ENCODE results near the gene WDFY3.

WDFY3 gene

DNA sequence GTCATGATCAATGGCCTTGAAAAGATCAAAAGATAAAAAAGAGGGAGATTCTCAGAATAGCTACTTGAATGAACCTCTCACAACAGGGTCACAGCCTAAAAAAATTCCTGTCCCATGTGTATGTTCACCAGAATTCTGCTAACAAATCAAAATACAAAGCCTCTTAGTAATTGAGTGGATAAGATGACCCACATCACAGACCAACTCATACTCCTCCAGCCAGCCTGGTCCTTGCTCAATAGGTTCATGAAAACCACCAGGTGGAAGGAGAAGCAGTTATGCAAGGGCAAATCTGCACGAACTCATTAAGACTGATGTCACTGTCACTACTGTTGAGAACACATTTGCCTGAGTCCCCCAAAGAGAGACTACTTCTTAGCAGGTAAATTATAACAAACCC lies 21.5 kb downstream of the WDFY3 start:
- DNase-seq: no peak

GRCh38 chr4:84940960-84941359 lies 25.5 kb downstream of the WDFY3 start:
- DNase-seq: no peak

DNA sequence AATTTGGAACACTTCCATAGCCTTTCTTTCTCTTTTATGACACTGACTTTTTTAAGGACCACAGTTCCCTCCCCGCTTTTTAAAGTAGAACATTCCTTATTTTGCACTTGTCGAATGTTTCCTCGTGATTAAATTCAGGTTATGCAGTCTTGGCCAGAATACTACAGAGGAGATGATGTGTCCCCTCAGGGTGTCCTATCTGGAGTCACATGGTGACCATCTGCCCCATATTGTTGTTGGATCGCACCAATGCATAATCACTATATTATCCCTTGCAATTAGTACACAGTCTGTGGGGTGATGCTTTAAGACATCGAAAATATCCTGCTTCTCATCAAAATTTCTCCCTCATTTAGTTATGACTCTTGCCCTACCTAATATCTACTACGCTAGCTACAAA lies 27.4 kb downstream of the WDFY3 start:
- no peak for DNase-seq

DNA sequence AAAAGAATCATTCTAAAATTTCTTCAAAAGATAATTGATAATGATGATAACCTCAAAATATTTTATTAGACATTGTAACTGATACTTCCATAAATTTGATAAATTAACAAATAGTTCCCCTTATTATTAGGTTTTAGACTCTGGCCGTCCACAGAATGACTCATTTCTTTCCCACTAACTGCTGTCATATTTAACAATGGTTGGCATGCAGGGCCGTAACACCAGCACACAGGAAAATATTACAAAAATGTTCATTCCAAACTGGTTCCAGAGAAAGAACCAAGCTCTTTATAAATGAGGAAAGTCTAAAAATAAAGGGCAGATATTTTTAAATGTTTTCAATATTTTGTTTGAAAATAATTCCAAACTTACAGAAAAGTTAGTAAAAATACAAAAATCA lies 28.2 kb downstream of the WDFY3 start:
- DNase-seq: no peak

- no peak for DNase-seq
Measured at GRCh38 chr4:84937381-84937977, 29.0 kb downstream of the WDFY3 start.

- no peak for DNase-seq
Measured at GRCh38 chr4:84936123-84936522, 30.4 kb downstream of the WDFY3 start.

- DNase-seq: no peak
Measured at GRCh38 chr4:84932462-84932861, 34.0 kb downstream of the WDFY3 start.

DNA sequence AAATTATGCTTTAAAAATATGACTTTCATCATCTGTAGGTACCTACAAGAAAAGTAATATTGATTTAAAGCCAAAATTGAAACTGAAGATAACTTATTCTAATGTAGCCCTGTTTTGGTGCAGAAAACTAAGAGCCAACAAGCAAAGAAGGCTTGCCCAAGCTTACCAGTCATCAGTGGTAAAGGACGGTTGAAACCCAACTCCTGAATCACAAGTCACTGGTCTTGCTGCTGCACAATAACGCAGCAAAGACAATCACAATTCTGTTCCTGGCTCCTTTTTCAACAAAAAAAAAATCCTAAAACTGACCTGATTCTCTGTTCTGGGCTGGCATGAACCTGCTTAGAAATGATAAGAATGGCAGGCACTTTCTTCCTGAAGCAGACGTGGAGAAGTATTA lies 34.5 kb downstream of the WDFY3 start:
- DNase-seq: no peak

GRCh38 chr4:84931274-84931673 lies 35.2 kb downstream of the WDFY3 start:
- no peak for DNase-seq

DNA sequence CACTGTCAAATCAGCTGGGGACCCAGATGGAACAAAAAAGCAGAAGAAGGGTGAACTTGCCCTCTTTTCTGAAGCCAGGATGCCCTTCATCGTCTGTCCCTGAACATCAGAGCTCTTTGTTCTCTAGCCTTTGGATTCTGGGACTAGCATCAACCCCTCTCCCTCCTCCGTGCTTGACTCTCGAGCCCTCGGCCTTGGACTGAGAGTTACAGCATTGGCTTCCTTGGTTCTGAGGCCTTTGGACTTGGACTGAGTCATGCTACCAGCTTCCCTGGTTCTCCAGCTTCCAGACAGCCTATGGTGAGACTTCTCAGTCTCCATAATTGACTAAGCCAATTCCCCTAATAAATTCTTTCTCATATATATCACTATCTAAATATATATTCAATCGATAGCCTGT lies 38.4 kb downstream of the WDFY3 start:
- no peak for DNase-seq

- no peak for DNase-seq
Measured at GRCh38 chr4:84927428-84927827, 39.1 kb downstream of the WDFY3 start.

DNA sequence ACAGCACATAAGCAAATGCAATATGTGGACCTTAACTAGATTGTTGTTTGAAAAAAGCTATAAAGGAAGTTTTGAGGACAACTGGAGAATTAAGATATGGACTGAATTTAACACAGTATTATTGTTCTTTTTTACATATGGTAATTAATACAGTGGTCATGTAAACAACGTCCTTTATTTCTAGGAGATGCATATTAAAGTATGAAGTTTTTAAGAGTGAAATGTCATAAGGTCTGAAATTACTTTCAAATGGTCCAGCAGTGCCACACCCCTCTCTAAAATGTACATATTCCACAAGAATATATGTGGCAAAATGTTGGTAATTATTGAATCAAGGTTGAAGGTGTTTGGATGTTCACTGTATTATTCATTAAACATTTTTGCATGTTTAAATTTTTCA lies 40.9 kb downstream of the WDFY3 start:
- DNase-seq: no peak

DNA sequence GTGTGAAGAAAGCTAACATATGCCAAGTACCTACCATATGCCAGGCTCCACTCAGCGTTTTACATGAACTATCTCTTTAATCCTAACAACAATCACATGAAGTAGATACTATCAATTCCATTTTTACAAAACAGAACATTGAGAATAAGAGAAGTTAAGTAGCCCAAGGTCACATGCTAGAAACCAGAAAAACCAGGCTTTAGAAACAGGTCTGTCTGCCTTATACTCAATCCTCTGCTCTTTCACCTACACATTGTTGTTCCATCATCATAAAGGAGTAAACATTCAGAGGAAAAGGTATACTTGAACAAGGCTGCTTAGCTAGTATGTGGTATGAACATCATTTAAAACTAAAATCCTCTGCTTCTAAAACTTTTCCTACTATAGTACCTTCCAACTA lies 42.1 kb downstream of the WDFY3 start:
- DNase-seq: no peak

DNA sequence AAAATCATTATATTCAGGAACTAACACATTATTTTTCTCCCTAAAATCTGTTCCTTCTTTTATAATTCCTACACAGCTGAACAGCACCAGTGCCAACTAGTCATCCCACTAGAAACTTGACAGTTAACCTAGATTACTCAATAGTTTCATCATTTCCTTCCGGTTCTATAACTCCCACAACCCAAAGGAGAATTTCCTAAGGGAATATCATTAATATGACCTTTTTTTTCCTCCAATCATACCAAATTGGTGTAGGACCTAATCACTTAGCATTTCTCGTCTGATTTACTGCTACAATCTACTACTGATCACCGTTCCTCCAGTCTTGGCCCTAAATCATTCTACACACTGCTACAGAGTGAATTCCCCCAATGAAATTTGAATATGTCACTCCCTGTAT lies 45.9 kb downstream of the WDFY3 start:
- no peak for DNase-seq

GRCh38 chr4:84917869-84918600 lies 48.5 kb downstream of the WDFY3 start:
- no peak for DNase-seq

- DNase-seq: no peak
Measured at GRCh38 chr4:84917086-84917821, 49.2 kb downstream of the WDFY3 start.

GRCh38 chr4:84916227-84916626 lies 50.3 kb downstream of the WDFY3 start:
- no peak for DNase-seq

GRCh38 chr4:84915396-84915780 lies 51.1 kb downstream of the WDFY3 start:
- no peak for DNase-seq

GRCh38 chr4:84914686-84915395 lies 51.6 kb downstream of the WDFY3 start:
- DNase-seq: no peak

- DNase-seq: no peak
Measured at GRCh38 chr4:84913176-84913575, 53.3 kb downstream of the WDFY3 start.

- DNase-seq: no peak
Measured at GRCh38 chr4:84912741-84913140, 53.7 kb downstream of the WDFY3 start.

GRCh38 chr4:84908876-84909275 lies 57.6 kb downstream of the WDFY3 start:
- no peak for DNase-seq

GRCh38 chr4:84907145-84907544 lies 59.3 kb downstream of the WDFY3 start:
- DNase-seq: no peak

DNA sequence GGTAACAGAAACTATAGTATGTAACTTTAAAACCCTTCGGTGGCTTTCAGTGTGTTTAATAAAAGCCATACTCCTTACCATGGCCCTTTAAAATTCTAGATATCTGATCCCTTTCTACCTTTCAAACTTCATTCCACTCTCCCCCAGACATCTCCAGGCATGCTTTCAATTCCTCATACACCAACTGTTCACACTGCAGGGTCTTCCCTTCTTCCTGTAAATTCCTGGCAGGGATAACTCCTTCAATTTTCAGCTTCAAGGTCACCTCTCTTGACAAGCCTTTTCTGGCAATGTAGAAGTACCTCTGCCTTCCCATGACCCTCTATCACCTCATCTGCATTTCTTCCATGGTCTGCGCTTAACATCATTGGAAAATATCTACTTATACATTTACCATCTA lies 60.8 kb downstream of the WDFY3 start:
- no peak for DNase-seq

All from activated CD4-positive, alpha-beta T cell treated with anti-CD3 and anti-CD28 coated beads for 1 hour (primary cell).